ENCODE data around the gene GNAZ.

GNAZ gene

GRCh38 chr22:23063539-23064380 lies 6.6 kb upstream of the GNAZ start:
- Histone ChIP-seq H3K27me3 (ENCODE audit: insufficient read depth, poor library complexity, severe bottlenecking) (peaks cover 11% of the 10 kb centered on the region), H3K4me3 (replicated peaks; ENCODE audit: insufficient read depth, low read length) (no peak overlapping the region), H3K27ac (replicated peaks) (no peak overlapping the region)
- no peak for DNase-seq (ENCODE audit: low read depth in 1 of 2, low spot score in 1 of 2)
- TF ChIP-seq POLR2AphosphoS5 (IDR thresholded peaks at IDR 0.05; ENCODE audit: low read depth) (no peak), REST (IDR thresholded peaks at IDR 0.05; ENCODE audit: insufficient replicate concordance, low read depth) (no peak), SPI1 (IDR thresholded peaks at IDR 0.05; ENCODE audit: borderline replicate concordance, low read depth) (no peak), GABPA (IDR thresholded peaks at IDR 0.05; ENCODE audit: low read depth) (no peak), CTCF (IDR thresholded peaks at IDR 0.05; ENCODE audit: insufficient read depth, low read length) (no peak)

DNA sequence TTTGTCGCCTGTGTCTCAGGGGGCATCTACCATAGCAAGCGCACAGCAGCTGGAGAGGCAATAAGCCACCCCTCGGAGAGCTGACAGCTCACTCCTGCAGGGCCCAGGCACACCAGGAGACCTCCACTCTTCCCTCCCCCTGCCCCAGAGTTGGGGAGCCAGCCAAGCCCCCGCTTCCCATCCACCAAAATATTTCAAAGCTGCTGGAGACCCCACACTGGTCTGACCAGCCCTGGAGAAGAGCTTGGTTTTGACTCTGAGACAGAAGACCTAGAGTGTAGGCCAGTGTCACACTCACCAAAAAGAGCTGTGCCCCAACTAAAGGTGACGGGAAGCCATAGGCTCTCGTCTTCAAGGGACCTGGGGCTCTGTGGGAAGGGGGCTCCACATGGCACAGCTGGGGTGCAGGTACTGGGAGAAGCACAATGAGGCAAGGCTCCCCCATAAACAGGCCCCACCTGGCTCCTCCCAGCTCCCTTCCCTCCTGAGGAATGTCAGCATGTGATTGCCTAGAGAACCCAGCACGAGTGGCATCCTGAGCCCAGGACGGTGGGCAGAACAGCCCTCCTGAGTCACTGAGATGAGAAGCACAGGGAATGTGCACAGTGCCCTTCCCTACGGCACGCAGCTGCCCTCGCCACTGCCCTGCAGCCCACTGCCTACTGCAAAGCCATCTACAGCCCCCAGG lies 5.8 kb upstream of the GNAZ start:
- Histone ChIP-seq H3K27ac (replicated peaks) (no peak overlapping the region), H3K27me3 (ENCODE audit: insufficient read depth, poor library complexity, severe bottlenecking) (peaks cover 17% of the 10 kb centered on the region), H3K4me3 (replicated peaks; ENCODE audit: insufficient read depth, low read length) (no peak overlapping the region)
- no peak for DNase-seq (ENCODE audit: low read depth in 1 of 2, low spot score in 1 of 2)
- TF ChIP-seq POLR2AphosphoS5 (IDR thresholded peaks at IDR 0.05; ENCODE audit: low read depth) (no peak), SPI1 (IDR thresholded peaks at IDR 0.05; ENCODE audit: borderline replicate concordance, low read depth) (no peak), CTCF (IDR thresholded peaks at IDR 0.05; ENCODE audit: insufficient read depth, low read length) (no peak), GABPA (IDR thresholded peaks at IDR 0.05; ENCODE audit: low read depth) (no peak)

- TF ChIP-seq CTCF (IDR thresholded peaks at IDR 0.05; ENCODE audit: insufficient read depth, low read length) (no peak), SPI1 (IDR thresholded peaks at IDR 0.05; ENCODE audit: borderline replicate concordance, low read depth) (no peak), POLR2AphosphoS5 (IDR thresholded peaks at IDR 0.05; ENCODE audit: low read depth) (no peak), REST (IDR thresholded peaks at IDR 0.05; ENCODE audit: insufficient replicate concordance, low read depth) (no peak), GABPA (IDR thresholded peaks at IDR 0.05; ENCODE audit: low read depth) (no peak)
- Histone ChIP-seq H3K27ac (replicated peaks) (no peak overlapping the region), H3K27me3 (ENCODE audit: insufficient read depth, poor library complexity, severe bottlenecking) (peaks cover 20% of the 10 kb centered on the region), H3K4me3 (replicated peaks; ENCODE audit: insufficient read depth, low read length) (no peak overlapping the region)
- DNase-seq (ENCODE audit: low read depth in 1 of 2, low spot score in 1 of 2) = no peak
These were observed 5.3 kb upstream of the GNAZ start for GRCh38 chr22:23065069-23065451.

All from HL-60 (cell line).